Type B pancreatic cell (in vitro differentiated cells): ENCODE measurements around the gene CBLC. TPM values are rescaled to one million over a fixed set of nuclear protein-coding genes. Genes with fewer than 3 reads are reported as not detected.
A peak's percentile ranks its signal among the peaks of the same experiment; 100 is the strongest.
"Not testable (repeated sequence)": the region's sequence is repeated elsewhere in the genome, so short reads cannot be mapped to it uniquely, and the experiment has no call there.

Experiments
- DNase-seq: peaks from one replicate; pipeline ENCODE4 v3.0.0; 2021; ENCODE audit warnings: mixed read lengths; ENCODE audit not compliant: unreplicated experiment; ENCODE audit errors: extremely low spot score
- H3K27ac Mint-ChIP-seq: 2 replicates; pipeline ENCODE4 v1.8.0; 2021; ENCODE audit warnings: mild to moderate bottlenecking, mixed read lengths
- H3K27me3 Mint-ChIP-seq: 2 replicates; pipeline ENCODE4 v1.8.0; 2021; ENCODE audit warnings: mixed read lengths
- H3K36me3 Mint-ChIP-seq: 2 replicates; pipeline ENCODE4 v1.8.0; 2021; ENCODE audit warnings: mixed read lengths
- H3K4me1 Mint-ChIP-seq: one replicate; pipeline ENCODE4 v1.8.0; 2021; ENCODE audit warnings: mixed read lengths; ENCODE audit not compliant: unreplicated experiment
- H3K4me3 Mint-ChIP-seq: 2 replicates; pipeline ENCODE4 v1.8.0; 2021; ENCODE audit warnings: mild to moderate bottlenecking, mixed read lengths
- H3K9me3 Mint-ChIP-seq: 2 replicates; pipeline ENCODE4 v1.8.0; 2021; ENCODE audit warnings: mixed read lengths
- total RNA-seq: library from RNA; stranded (reverse); gene quantifications from 2 replicates; pipeline ENCODE4 v1.2.1, GENCODE V29; 2021; ENCODE audit warnings: low replicate concordance
- TF ChIP-seq, protein P1 (sequence below): fragments of 200-600 bp; sonication (generic); conservative IDR thresholded peaks from 2 replicates; pipeline ENCODE4 v1.5.0; 2021; ENCODE audit warnings: antibody characterized with exemption, mild to moderate bottlenecking

Gene CBLC
- total RNA-seq, 1 donor from 2014 or later: 13.9 TPM

- no peak for DNase-seq
- H3K27ac Mint-ChIP-seq: no peak overlapping the region
- no peaks in the 10 kb centered on the region for H3K36me3 Mint-ChIP-seq
- H3K4me3 Mint-ChIP-seq: no peak overlapping the region
- H3K4me1 Mint-ChIP-seq: peaks cover 6% of the 10 kb centered on the region
- TF ChIP-seq, protein P1, sequence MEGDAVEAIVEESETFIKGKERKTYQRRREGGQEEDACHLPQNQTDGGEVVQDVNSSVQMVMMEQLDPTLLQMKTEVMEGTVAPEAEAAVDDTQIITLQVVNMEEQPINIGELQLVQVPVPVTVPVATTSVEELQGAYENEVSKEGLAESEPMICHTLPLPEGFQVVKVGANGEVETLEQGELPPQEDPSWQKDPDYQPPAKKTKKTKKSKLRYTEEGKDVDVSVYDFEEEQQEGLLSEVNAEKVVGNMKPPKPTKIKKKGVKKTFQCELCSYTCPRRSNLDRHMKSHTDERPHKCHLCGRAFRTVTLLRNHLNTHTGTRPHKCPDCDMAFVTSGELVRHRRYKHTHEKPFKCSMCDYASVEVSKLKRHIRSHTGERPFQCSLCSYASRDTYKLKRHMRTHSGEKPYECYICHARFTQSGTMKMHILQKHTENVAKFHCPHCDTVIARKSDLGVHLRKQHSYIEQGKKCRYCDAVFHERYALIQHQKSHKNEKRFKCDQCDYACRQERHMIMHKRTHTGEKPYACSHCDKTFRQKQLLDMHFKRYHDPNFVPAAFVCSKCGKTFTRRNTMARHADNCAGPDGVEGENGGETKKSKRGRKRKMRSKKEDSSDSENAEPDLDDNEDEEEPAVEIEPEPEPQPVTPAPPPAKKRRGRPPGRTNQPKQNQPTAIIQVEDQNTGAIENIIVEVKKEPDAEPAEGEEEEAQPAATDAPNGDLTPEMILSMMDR: no peak
- no peaks in the 10 kb centered on the region for H3K9me3 Mint-ChIP-seq
- peaks cover 17% of the 10 kb centered on the region for H3K27me3 Mint-ChIP-seq
Measured at GRCh38 chr19:44772959-44773358, 4.7 kb upstream of the CBLC start.

GRCh38 chr19:44775676-44776240, 1.9 kb upstream of the CBLC start:
- peaks cover 13% of the 10 kb centered on the region for H3K27me3 Mint-ChIP-seq
- peaks cover 2% of the 10 kb centered on the region for H3K4me1 Mint-ChIP-seq
- TF ChIP-seq, protein P1: no peak
- no peaks in the 10 kb centered on the region for H3K9me3 Mint-ChIP-seq
- DNase-seq: no peak
- H3K36me3 Mint-ChIP-seq: no peaks in the 10 kb centered on the region
- peak overlapping the region; percentile 99 for H3K27ac Mint-ChIP-seq
- peak overlapping the region; percentile 80 for H3K4me3 Mint-ChIP-seq

- Mint-ChIP-seq H3K27me3 (peaks cover 11% of the 10 kb centered on the region), H3K4me3 (peak overlapping the region; percentile 80), H3K4me1 (no peaks in the 10 kb centered on the region), H3K27ac (peak overlapping the region; percentile 99), H3K9me3 (no peaks in the 10 kb centered on the region), H3K36me3 (no peaks in the 10 kb centered on the region)
- TF ChIP-seq, protein P1: no peak
- no peak for DNase-seq
Measured at GRCh38 chr19:44776402-44777096, 1.1 kb upstream of the CBLC start.

- no peaks in the 10 kb centered on the region for H3K9me3 Mint-ChIP-seq
- peak overlapping the region; percentile 74 for H3K4me3 Mint-ChIP-seq
- peak overlapping the region; percentile 41 for H3K27ac Mint-ChIP-seq
- H3K36me3 Mint-ChIP-seq: no peaks in the 10 kb centered on the region
- no peak for DNase-seq
- TF ChIP-seq, protein P1: no peak
- peaks cover 8% of the 10 kb centered on the region for H3K27me3 Mint-ChIP-seq
- H3K4me1 Mint-ChIP-seq: peaks cover 1% of the 10 kb centered on the region
Measured at GRCh38 chr19:44779150-44779549, 1.5 kb downstream of the CBLC start.

GRCh38 chr19:44781694-44782093, 4.0 kb downstream of the CBLC start:
- not testable (repeated sequence) for H3K4me1 Mint-ChIP-seq, H3K36me3 Mint-ChIP-seq, H3K4me3 Mint-ChIP-seq, DNase-seq, H3K9me3 Mint-ChIP-seq, H3K27me3 Mint-ChIP-seq, H3K27ac Mint-ChIP-seq

DNA sequence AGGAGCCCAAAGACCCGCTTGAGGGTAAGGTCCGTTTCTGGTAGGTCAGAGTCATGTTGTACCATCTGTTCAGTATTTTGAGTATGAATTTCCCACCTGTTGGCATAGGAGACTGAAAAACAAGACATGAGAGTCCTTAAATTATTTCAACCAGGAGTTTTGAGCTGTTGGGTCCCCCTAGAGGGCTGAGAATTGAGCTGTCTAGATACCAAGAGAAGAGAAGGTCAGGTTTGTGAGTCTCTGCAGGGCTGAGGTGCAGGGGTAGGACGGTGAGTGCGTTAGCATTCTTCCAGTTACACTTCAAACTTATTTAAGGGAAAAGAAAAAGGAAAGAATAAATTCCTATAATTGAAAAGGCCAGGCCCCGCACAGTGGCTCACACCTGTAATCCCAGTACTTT, 5.0 kb downstream of the CBLC start:
- H3K27ac Mint-ChIP-seq: peak overlapping the region; percentile 9
- TF ChIP-seq, protein P1: no peak
- no peak for DNase-seq
- no peaks in the 10 kb centered on the region for H3K9me3 Mint-ChIP-seq
- H3K4me1 Mint-ChIP-seq: peaks cover 7% of the 10 kb centered on the region
- no peak overlapping the region for H3K4me3 Mint-ChIP-seq
- H3K36me3 Mint-ChIP-seq: no peaks in the 10 kb centered on the region
- peaks cover 5% of the 10 kb centered on the region for H3K27me3 Mint-ChIP-seq
